C4-2B (cell line): ENCODE measurements around the gene PLEKHM2.

Experiments used
- H3K27ac ChIP-seq: fragments of 450-650 bp; 2 replicates; pipeline ENCODE4 v1.5.1; 2017
- CTCF ChIP-seq: fragments of 450-650 bp; conservative IDR thresholded peaks from 2 replicates; pipeline ENCODE4 v1.5.1; 2017; ENCODE audit warnings: mild to moderate bottlenecking
- ZFX ChIP-seq: fragments of 450-650 bp; IDR thresholded peaks from 2 replicates; pipeline ENCODE4 v1.6.1; 2017

Gene PLEKHM2

GRCh38 chr1:15777909-15778707, 94.0 kb downstream of the PLEKHM2 start:
- no peak for TF ChIP-seq CTCF
- TF ChIP-seq ZFX, result no peak
- H3K27ac ChIP-seq, result no peak overlapping the region
